GM18502 (cell line): ENCODE data around the gene AZU1.
"Not testable (repeated sequence)": the region's sequence is repeated elsewhere in the genome, so short reads cannot be mapped to it uniquely, and the experiment has no call there.

Experiments used
- ATAC-seq: cut with Tn5 transposase; IDR thresholded peaks from one replicate; pipeline ENCODE4 v1.9.1; 2021; ENCODE audit warnings: mild to moderate bottlenecking; ENCODE audit not compliant: unreplicated experiment, poor library complexity

AZU1 gene

GRCh38 chr19:824885-825284, 2.8 kb upstream of the AZU1 start:
- ATAC-seq = no peak

DNA sequence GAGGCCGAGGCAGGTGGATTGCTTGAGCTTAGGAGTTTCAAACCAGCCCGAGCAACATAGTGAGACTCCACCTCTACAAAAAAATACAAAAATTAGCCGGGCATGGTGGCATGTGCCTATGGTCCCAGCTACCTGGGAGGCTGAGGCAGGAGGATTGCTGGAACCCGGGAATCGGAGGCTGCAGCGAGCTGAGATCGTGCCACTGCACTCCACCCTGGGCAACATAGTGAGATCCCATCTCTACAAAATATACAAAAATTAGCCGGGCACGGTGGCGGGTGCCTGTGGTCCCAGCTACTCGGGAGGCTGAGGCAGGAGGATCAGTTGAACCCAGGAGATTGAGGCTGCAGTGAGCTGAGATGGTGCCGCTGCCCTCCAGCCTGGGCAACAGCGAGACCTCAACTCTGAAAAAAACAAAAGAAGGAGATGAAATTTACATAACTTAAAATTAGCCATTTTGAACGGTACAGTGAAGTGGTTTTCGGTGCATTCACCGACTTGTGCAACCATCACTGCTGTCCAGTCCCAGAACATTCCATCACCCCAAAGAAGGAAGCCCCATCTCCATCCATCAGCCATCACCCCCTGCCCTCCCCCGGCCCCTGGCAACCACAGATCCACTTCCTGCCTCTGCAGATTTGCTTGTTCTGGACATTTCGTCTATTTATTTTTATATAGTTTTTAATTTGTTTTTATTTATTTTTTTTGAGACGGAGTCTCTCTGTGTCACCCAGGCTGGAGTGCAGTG, 1.6 kb upstream of the AZU1 start:
- no peak for ATAC-seq

DNA sequence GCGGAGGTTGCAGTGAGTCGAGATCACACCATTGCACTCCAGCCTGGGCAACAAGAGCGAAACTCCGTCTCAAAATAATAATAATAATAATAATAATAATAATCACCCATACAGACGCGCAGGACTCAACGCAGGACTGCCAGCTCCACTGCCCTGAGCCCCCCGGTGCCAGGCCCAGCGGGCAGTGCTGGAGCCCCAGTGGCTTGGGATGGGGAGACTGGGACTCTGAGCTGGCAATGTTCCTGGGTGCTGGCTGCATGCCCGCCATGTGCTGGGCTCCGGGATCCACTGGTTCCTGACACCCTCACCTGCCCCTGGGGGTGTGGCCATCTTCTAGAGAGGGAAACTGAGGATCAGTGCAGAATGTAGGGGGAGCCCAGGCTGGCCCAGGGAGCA, 325 bp upstream of the AZU1 start:
- no peak for ATAC-seq

DNA sequence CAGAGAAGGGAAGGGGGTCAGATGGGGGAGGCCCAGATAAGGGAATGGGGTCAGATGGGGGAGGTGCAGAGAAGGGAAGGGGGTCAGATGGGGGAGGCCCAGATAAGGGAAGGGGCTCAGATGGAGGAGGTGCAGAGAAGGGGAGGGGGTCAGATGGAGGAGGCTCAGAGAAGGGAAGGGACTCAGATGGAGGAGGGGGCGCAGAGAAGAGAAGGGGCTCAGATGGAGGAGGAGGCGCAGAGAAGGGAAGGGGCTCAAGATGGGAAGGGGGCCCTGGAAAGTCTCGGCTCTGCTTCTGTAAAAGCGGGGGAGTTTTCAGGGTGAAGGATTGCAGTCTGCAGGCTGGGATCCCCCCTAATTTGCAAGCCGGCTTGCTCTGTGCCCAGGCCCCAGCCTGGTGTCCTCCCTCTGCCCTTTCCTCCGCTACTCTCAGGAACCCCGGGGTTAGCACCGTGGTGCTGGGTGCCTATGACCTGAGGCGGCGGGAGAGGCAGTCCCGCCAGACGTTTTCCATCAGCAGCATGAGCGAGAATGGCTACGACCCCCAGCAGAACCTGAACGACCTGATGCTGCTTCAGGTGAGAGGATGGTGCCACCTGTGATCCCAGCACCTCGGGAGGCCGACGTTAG, 1.6 kb downstream of the AZU1 start:
- no peak for ATAC-seq

DNA sequence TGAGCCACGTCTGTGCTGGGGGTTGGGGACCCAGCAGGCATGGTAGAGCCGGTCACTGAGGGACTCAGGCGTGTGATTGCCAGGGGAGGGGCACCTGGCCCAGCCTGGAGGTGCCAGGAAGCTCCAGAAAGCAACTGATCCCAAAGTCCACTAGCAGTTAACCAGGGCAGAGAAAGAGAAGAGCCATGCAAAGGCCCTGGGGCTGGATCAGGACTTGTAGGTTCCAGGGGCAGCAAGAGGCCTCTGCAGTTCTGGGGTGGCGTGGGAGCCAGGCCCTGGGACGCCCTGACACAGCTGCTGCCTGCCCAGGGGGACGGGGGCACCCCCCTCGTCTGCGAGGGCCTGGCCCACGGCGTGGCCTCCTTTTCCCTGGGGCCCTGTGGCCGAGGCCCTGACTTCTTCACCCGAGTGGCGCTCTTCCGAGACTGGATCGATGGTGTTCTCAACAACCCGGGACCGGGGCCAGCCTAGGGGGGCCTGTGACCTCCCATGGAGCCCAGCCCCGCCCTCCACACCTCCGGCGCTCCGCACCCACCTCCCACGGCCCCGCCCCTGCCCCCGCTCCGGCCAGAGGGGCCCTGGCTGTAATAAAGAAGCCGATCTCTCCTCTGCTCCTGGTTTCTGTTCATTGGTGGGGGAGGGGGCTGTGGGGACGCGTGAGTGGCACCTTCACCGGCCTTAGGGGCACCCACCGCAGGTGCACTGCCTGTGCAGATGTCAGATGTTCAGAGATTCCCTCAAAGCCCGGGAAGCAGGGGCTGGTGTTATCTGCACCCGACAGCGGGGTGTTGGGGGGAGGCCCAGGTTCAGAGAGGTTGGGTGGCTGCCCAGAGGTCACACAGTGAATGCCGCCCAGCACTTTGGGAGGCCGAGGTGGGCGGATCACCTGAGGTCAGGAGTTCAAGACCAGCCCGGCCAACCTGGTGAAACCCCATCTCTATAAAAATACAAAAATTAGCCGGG, 4.1 kb downstream of the AZU1 start:
- ATAC-seq = no peak

DNA sequence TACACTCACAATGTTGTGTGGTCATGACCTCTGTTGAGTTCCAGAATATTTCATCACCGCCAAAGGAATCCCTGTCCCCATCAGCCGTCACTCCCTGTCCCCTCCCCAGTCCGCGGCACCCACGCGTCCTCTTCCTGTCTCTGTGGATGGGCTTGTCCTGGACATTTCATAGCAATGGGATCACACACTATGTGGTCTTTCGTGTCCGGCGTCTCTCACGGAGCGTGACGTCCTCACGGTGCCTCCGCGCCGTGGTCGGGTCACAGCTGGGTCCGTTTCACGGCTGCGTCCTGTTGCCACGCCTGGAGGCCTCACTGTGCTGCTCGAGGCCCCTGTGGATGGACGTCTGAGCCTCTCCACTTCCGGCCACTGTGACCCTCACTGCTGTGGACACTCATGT, 6.6 kb downstream of the AZU1 start:
- ATAC-seq = no peak

- no peak for ATAC-seq
Observed at GRCh38 chr19:835210-835810, 7.7 kb downstream of the AZU1 start.

DNA sequence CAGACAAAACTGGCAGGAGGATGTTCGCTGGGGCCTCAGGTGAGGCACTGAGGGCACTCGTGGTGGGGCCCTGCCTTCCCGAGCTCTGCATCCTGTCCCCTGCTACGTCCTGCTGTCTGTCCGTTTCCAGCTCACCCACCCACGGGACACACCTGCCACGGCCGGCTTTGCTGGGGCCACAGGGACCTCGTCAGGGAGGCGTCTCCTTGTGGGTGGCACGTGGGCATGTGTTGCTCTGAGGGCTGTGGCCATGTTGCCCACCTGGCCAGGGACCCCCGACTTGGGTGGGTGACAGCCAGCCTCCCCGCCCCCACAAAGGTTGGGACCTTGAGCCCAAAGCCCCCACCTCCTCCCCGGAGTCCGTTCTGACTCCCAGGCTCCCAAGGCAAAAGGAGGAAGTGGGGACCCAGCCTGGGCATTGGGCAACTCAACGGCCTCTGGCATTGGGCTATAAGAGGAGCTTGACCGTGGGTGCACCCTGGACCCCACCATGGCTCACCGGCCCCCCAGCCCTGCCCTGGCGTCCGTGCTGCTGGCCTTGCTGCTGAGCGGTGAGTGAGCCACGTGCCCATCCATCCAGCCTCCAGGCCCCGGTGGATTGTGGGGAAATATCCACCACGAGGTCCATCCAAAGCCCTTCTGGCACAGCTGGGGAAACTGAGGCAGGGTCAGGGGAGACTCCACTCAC, 13.0 kb downstream of the AZU1 start, which contains the start of gene PRTN3:
TSS of gene PRTN3 (plus strand) at position 481 of the 688 bp plus-strand sequence. CDS start at position 491, 10 bp downstream.
- no peak for ATAC-seq

DNA sequence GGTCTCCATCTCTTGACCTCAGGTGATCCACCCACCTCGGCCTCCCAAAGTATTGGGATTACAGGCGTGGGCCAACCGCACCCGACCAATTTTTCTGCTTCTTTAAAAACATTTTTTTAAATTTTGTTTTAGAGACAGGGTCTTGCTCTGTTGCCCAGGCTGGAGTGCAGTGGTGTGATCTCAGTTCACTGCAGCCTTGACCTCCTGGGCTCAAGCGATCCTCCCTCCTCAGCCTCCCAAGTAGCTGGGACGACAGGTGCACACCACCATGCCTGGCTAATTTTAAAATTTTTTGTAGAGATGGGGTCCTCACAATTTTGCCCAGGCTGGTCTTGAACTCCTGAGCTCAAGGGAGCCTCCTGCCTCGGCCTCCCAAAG, 15.2 kb downstream of the AZU1 start:
- not testable (repeated sequence) for ATAC-seq

DNA sequence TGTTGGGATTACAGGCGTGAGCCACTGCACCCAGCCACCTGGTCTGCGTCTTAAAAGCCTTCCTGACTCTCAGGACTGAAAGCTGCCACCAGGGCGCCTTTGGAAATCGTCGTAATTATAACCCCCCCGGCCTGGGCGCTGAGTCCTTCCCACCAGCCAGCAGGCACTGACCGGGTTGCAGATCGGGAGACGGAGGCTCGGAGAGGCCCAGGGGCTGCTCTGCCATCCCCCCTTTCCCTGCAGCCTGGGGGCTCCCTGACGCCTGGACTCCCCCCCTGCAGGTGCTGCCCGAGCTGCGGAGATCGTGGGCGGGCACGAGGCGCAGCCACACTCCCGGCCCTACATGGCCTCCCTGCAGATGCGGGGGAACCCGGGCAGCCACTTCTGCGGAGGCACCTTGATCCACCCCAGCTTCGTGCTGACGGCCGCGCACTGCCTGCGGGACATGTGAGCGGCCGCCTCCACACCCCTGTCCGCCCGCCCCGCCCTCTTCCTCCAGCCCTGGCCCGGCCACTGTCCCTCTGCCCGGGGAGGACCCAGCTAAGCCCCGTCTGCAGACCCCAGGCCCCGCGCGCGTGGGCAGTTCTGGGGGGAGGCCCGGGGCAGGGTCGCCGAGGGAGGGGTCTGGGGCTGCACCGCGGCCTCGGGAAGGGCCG, 15.7 kb downstream of the AZU1 start:
- no peak for ATAC-seq

GRCh38 chr19:843836-844545, 16.4 kb downstream of the AZU1 start:
- no peak for ATAC-seq

GRCh38 chr19:844546-844971, 16.9 kb downstream of the AZU1 start:
- no peak for ATAC-seq

DNA sequence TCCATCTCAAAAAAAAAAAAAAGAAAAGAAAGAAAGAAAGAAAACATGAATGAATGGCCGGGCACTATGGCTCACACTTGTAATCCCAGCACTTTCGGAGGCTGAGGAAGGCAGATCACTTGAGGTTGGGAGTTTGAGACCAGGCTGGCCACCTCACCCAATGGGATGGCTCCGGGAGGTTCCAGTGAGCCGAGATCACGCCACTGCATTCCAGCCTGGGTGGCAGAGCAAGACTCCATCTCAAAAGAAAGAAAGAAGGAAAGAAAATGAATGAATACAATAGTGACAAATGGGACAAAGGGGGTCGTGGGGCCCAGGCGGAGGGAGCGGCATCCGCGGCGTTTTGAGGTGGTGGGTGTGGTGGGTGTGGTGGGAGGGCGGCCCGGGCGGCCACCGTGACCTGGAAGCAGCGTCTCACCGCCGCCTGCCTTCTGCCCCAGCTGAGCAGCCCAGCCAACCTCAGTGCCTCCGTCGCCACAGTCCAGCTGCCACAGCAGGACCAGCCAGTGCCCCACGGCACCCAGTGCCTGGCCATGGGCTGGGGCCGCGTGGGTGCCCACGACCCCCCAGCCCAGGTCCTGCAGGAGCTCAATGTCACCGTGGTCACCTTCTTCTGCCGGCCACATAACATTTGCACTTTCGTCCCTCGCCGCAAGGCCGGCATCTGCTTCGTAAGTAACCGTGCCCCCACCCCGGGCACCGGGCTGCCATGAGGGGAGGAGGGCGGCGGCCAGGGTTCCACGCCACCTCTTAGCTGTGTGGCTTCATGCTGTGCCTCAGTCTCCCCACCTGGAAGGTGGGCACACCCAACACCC, 18.3 kb downstream of the AZU1 start:
- ATAC-seq = no peak

DNA sequence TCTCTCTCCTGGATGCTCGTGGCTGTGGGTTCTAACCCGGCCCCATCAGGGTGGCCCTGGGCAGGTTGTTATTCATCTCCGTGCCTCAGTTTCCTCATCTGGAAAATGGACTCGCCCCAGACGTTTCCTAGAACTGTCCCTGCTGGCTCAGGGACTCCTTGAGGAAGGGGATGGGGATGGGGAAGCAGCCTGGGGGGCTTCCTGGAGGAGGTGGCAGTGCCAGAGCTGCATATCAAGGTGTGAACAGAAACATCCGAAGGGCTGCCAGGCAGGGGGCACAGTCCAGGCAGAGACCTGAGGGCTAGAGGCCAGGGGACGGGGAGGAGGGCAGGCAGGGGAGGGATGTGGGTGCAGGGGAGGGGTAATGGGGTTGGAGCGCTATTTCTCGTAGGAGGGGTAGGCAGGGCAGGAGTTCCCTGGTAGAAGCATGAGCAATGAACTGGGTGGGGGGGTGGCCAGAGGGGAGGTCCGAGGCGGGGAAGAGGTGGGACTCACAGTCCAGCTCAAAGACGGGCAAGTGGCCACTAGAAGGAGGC, 20.8 kb downstream of the AZU1 start:
- no peak for ATAC-seq

GRCh38 chr19:849195-849594, 21.6 kb downstream of the AZU1 start:
- not testable (repeated sequence) for ATAC-seq

DNA sequence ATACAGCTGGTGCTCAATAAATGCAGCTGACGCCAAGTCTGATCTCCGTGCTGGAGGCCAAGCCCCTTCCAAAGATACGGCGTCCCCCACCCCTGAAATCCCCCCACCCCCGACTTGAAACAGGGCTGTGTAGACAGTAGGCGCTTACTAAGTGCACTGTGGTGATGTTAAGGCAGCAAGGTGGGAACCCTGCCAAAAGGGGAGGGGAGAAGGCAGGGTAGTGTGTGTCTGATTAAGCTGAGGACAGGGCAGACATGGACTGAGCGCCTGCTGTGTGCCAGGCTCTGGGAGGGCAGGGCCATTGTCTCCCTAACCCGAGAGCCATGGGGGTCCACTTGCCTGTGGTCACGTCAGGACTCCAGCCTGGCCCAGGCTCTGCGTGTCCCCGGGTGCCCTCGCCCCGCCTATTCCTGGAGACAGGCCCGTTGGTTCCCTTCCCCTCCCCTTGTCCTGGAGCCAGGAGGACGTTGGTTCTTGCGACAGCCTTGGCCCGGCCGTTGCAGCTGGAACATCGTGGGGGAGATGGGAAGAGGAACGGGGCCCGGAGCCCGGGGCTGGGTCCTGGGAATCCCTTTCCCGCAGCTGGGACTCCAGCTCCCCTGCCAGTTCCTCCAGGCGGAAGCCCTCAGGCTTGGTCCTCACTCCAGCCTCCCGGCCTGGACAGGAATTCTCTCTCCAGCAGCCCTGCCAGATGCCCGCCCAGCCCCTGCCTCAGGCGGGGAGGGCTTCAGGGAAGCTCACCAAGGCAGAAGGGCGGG, 22.8 kb downstream of the AZU1 start:
- no peak for ATAC-seq

- no peak for ATAC-seq
Observed at GRCh38 chr19:850979-851335, 23.3 kb downstream of the AZU1 start.
